Measurements from ENCODE around the gene ZNF329. TPM values are rescaled to one million over a fixed set of nuclear protein-coding genes. Genes with fewer than 3 reads are reported as not detected.

The ZNF329 gene
- total and polyA plus RNA-seq, 9 of the 15 experiments (the other 6 are each of a cell fraction or from before 2014, with no cell fraction given): 0.21 to 3.6 (median 2.2) TPM

DNA sequence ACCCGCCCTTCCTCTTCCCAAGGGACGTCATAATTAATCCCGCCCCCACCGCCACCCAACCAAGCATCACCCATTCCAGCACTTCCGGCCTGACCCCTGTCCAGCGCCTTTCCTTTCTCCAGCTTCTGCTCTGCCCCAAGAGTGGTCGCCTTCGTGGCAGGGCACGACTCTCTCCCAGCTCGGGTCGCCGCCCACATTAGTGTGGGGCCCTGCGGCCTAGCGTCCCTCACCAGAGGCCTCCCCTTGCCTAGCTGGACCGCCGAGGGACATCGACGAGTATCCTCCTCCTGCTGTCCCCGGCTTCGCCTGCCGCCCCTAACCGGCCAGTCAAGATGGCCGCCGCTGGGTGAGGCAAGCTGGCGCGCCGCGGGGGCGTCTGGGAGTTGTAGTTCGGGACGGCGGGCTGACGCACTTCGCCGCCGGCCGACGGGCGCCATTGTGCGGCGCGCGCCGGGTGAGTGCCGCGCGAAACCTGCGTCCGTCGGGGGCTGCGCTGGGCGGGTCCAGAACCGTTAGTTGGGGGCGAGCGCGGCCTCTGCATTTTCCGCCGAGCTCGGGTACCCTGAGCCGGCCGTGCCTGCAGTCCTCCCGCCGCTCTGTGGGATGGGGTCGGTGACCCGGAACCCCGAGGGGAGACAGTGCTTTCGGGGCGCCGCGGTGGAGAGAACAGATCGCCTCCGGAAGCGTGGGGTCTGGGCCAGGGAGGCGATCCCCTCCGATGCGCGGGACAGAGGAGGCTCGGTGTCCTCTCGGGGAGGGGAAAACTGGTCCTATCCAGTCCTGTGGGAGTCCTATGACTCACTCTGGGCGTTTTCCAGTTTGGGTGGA, 32.6 kb upstream of the ZNF329 start, which contains the start of gene ZNF274 (continued):
- TF ChIP-seq TAL1 (IDR thresholded peaks at IDR 0.05) (no peak), CEBPG (CRISPR knock-in tag; IDR thresholded peaks at IDR 0.05) (peak; percentile 90), CEBPG (tag; conservative IDR thresholded peaks at IDR 0.05 in 1 of 2, IDR thresholded peaks at IDR 0.05 in 1 of 2) (peak; percentile 66 to 79), POLR2AphosphoS2 (IDR thresholded peaks at IDR 0.05; ENCODE audit: low read length) (0 out of 2 replicates have a peak, but pooled peaks have one; percentile 48), XRCC4 (IDR thresholded peaks at IDR 0.05; ENCODE audit: extremely low read depth, insufficient read depth, insufficient read length) (no peak), KDM1A (IDR thresholded peaks at IDR 0.05) (no peak), HSF4 (CRISPR knock-in tag; IDR thresholded peaks at IDR 0.05; ENCODE audit: borderline replicate concordance) (no peak), TAF15 (IDR thresholded peaks at IDR 0.05; ENCODE audit: low read depth, low read length) (no peak), MEF2D (tag; conservative IDR thresholded peaks at IDR 0.05; ENCODE audit: low read depth) (0 out of 2 replicates have a peak, but pooled peaks have one; percentile 33), ZNF274 (IDR thresholded peaks at IDR 0.05; ENCODE audit: borderline replicate concordance, low read depth, low read length) (no peak)
- TF ChIP-seq, protein P1, sequence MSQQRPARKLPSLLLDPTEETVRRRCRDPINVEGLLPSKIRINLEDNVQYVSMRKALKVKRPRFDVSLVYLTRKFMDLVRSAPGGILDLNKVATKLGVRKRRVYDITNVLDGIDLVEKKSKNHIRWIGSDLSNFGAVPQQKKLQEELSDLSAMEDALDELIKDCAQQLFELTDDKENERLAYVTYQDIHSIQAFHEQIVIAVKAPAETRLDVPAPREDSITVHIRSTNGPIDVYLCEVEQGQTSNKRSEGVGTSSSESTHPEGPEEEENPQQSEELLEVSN (IDR thresholded peaks at IDR 0.05; ENCODE audit: borderline replicate concordance in 1 of 2, extremely low read depth in 1 of 2, insufficient read depth in 1 of 2, insufficient read length in 1 of 2, low read depth in 1 of 2, low read length in 1 of 2, poor library complexity in 1 of 2, severe bottlenecking in 1 of 2): peak; percentile 54 to 89
- TF ChIP-seq, protein P2, sequence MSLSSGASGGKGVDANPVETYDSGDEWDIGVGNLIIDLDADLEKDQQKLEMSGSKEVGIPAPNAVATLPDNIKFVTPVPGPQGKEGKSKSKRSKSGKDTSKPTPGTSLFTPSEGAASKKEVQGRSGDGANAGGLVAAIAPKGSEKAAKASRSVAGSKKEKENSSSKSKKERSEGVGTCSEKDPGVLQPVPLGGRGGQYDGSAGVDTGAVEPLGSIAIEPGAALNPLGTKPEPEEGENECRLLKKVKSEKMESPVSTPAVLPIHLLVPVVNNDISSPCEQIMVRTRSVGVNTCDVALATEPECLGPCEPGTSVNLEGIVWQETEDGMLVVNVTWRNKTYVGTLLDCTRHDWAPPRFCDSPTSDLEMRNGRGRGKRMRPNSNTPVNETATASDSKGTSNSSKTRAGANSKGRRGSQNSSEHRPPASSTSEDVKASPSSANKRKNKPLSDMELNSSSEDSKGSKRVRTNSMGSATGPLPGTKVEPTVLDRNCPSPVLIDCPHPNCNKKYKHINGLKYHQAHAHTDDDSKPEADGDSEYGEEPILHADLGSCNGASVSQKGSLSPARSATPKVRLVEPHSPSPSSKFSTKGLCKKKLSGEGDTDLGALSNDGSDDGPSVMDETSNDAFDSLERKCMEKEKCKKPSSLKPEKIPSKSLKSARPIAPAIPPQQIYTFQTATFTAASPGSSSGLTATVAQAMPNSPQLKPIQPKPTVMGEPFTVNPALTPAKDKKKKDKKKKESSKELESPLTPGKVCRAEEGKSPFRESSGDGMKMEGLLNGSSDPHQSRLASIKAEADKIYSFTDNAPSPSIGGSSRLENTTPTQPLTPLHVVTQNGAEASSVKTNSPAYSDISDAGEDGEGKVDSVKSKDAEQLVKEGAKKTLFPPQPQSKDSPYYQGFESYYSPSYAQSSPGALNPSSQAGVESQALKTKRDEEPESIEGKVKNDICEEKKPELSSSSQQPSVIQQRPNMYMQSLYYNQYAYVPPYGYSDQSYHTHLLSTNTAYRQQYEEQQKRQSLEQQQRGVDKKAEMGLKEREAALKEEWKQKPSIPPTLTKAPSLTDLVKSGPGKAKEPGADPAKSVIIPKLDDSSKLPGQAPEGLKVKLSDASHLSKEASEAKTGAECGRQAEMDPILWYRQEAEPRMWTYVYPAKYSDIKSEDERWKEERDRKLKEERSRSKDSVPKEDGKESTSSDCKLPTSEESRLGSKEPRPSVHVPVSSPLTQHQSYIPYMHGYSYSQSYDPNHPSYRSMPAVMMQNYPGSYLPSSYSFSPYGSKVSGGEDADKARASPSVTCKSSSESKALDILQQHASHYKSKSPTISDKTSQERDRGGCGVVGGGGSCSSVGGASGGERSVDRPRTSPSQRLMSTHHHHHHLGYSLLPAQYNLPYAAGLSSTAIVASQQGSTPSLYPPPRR (CRISPR knock-in tag; IDR thresholded peaks at IDR 0.05; ENCODE audit: borderline replicate concordance): peak; percentile 38; the same call in 1 of the 2 replicates
- TF ChIP-seq, protein P3, sequence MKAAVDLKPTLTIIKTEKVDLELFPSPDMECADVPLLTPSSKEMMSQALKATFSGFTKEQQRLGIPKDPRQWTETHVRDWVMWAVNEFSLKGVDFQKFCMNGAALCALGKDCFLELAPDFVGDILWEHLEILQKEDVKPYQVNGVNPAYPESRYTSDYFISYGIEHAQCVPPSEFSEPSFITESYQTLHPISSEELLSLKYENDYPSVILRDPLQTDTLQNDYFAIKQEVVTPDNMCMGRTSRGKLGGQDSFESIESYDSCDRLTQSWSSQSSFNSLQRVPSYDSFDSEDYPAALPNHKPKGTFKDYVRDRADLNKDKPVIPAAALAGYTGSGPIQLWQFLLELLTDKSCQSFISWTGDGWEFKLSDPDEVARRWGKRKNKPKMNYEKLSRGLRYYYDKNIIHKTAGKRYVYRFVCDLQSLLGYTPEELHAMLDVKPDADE (conservative IDR thresholded peaks at IDR 0.05; ENCODE audit: control insufficient read depth, low read depth, low read length): peak; percentile 88; the same call in 1 of the 2 replicates
- TF ChIP-seq, protein P4, sequence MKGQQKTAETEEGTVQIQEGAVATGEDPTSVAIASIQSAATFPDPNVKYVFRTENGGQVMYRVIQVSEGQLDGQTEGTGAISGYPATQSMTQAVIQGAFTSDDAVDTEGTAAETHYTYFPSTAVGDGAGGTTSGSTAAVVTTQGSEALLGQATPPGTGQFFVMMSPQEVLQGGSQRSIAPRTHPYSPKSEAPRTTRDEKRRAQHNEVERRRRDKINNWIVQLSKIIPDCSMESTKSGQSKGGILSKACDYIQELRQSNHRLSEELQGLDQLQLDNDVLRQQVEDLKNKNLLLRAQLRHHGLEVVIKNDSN (CRISPR knock-in tag; IDR thresholded peaks at IDR 0.05): peak; percentile 42; the same call in 1 of the 2 replicates
- TF ChIP-seq, protein P5, sequence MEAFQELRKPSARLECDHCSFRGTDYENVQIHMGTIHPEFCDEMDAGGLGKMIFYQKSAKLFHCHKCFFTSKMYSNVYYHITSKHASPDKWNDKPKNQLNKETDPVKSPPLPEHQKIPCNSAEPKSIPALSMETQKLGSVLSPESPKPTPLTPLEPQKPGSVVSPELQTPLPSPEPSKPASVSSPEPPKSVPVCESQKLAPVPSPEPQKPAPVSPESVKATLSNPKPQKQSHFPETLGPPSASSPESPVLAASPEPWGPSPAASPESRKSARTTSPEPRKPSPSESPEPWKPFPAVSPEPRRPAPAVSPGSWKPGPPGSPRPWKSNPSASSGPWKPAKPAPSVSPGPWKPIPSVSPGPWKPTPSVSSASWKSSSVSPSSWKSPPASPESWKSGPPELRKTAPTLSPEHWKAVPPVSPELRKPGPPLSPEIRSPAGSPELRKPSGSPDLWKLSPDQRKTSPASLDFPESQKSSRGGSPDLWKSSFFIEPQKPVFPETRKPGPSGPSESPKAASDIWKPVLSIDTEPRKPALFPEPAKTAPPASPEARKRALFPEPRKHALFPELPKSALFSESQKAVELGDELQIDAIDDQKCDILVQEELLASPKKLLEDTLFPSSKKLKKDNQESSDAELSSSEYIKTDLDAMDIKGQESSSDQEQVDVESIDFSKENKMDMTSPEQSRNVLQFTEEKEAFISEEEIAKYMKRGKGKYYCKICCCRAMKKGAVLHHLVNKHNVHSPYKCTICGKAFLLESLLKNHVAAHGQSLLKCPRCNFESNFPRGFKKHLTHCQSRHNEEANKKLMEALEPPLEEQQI (IDR thresholded peaks at IDR 0.05): no peak

All from K562 (cell line).